NOMO-1 treated with dmso at 0.1 percent for 144 hours (cell line): Measurements from ENCODE around the gene CDC6.
A peak's percentile ranks its signal among the peaks of the same experiment; 100 is the strongest.

Experiments
- DNase-seq: peaks from one replicate; lab custom pipeline; 2025; ENCODE audit not compliant: unreplicated experiment; lab: John Stamatoyannopoulos, UW

Gene CDC6

GRCh38 chr17:40350689-40351358 is 63.1 kb downstream of the CDC6 start:
- DNase-seq = no peak

- DNase-seq = no peak
Measured at GRCh38 chr17:40351359-40352236, 63.9 kb downstream of the CDC6 start.

GRCh38 chr17:40352237-40352778 is 64.6 kb downstream of the CDC6 start:
- no peak for DNase-seq

GRCh38 chr17:40352779-40353394 is 65.2 kb downstream of the CDC6 start:
- peak; percentile 98 for DNase-seq
